Chondrocyte (in vitro differentiated cells): ENCODE data around the gene GNAQ. TPM values are rescaled to one million over a fixed set of nuclear protein-coding genes. Genes with fewer than 3 reads are reported as not detected.

Experiments
- DNase-seq: peaks from one replicate; pipeline ENCODE4 v3.0.0; 2021; ENCODE audit warnings: mixed read lengths, low spot score
- H3K27ac Mint-ChIP-seq: one replicate; pipeline ENCODE4 v1.8.0; 2021; ENCODE audit warnings: mild to moderate bottlenecking, moderate library complexity, mixed read lengths; ENCODE audit not compliant: unreplicated experiment
- H3K27me3 Mint-ChIP-seq: 2 replicates; pipeline ENCODE4 v1.8.0; 2021; ENCODE audit warnings: low read depth, mixed read lengths
- H3K36me3 Mint-ChIP-seq: 2 replicates; pipeline ENCODE4 v1.8.0; 2021; ENCODE audit warnings: low read depth, mixed read lengths
- H3K4me1 Mint-ChIP-seq: 2 replicates; pipeline ENCODE4 v1.8.0; 2021; ENCODE audit warnings: low read depth, mild to moderate bottlenecking, mixed read lengths
- H3K4me3 Mint-ChIP-seq: one replicate; pipeline ENCODE4 v1.8.0; 2021; ENCODE audit warnings: mild to moderate bottlenecking, moderate library complexity, mixed read lengths; ENCODE audit not compliant: unreplicated experiment
- H3K9me3 Mint-ChIP-seq: 2 replicates; pipeline ENCODE4 v1.8.0; 2021; ENCODE audit warnings: low read depth, mixed read lengths
- total RNA-seq: library from RNA; stranded (reverse); gene quantifications from 3 replicates; pipeline ENCODE4 v1.2.1, GENCODE V29; 2021
- TF ChIP-seq, protein P1 (sequence below): fragments of 200-600 bp; sonication (generic); IDR thresholded peaks from 2 replicates; pipeline ENCODE4 v1.5.0; 2021; ENCODE audit warnings: antibody characterized with exemption, mild to moderate bottlenecking, moderate library complexity

Gene GNAQ
- total RNA-seq, 1 donor from 2014 or later, result 87.0 TPM

DNA sequence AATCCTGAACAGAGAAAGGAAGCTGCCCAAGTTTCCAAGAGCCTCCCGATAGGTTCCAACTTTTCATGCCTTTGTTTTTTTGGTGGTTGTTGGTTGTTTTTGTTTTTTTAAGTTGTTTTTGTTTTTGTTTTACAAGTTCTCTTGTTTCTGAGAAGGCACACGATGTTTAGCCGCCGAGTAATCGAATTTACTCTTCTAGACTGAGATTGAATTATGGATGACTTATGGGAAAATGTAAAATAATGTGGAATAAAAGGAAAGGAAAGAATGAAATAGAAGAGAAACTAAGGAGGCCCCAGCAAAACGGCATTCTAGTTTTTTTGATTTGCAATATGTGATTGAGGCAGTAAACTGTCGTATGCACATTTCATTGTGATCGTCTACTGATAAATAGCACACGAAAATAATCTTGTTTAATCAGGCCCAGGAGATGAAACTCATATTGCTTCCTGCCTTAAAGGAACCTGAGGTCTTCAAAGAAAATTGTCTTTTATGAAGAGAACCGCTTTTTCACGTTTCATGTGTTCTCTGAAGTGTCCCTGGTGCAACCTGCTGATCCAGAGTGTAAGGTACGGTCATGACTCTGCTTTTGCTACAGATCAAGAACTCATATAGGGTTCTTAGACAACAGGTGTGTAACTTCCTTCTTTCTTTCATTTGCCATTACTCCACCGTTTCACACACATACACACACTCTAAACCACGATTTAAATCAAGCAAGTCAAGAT, 1.3 kb upstream of the GNAQ start:
- Mint-ChIP-seq H3K27ac (peak overlapping the region; percentile 98), H3K4me1 (peaks cover 40% of the 10 kb centered on the region), H3K4me3 (peak overlapping the region; percentile 90), H3K36me3 (no peaks in the 10 kb centered on the region), H3K27me3 (no peaks in the 10 kb centered on the region), H3K9me3 (no peaks in the 10 kb centered on the region)
- TF ChIP-seq, protein P1, sequence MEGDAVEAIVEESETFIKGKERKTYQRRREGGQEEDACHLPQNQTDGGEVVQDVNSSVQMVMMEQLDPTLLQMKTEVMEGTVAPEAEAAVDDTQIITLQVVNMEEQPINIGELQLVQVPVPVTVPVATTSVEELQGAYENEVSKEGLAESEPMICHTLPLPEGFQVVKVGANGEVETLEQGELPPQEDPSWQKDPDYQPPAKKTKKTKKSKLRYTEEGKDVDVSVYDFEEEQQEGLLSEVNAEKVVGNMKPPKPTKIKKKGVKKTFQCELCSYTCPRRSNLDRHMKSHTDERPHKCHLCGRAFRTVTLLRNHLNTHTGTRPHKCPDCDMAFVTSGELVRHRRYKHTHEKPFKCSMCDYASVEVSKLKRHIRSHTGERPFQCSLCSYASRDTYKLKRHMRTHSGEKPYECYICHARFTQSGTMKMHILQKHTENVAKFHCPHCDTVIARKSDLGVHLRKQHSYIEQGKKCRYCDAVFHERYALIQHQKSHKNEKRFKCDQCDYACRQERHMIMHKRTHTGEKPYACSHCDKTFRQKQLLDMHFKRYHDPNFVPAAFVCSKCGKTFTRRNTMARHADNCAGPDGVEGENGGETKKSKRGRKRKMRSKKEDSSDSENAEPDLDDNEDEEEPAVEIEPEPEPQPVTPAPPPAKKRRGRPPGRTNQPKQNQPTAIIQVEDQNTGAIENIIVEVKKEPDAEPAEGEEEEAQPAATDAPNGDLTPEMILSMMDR, result no peak
- no peak for DNase-seq

GRCh38 chr9:78031893-78032729, 500 bp upstream of the GNAQ start:
- peaks cover 47% of the 10 kb centered on the region for H3K4me1 Mint-ChIP-seq

GRCh38 chr9:78030553-78031443, 813 bp downstream of the GNAQ start:
- H3K27ac Mint-ChIP-seq, result peak overlapping the region; percentile 94
- H3K4me1 Mint-ChIP-seq, result peaks cover 61% of the 10 kb centered on the region
- DNase-seq, result no peak
- no peaks in the 10 kb centered on the region for H3K27me3 Mint-ChIP-seq
- TF ChIP-seq, protein P1, result no peak
- no peaks in the 10 kb centered on the region for H3K9me3 Mint-ChIP-seq
- peak overlapping the region; percentile 93 for H3K4me3 Mint-ChIP-seq
- no peaks in the 10 kb centered on the region for H3K36me3 Mint-ChIP-seq

More at GRCh38 chr9:78031893-78032729, 500 bp upstream of the GNAQ start:
- Mint-ChIP-seq H3K36me3 (no peaks in the 10 kb centered on the region), H3K27ac (peak overlapping the region; percentile 98), H3K27me3 (no peaks in the 10 kb centered on the region), H3K9me3 (no peaks in the 10 kb centered on the region), H3K4me3 (peak overlapping the region; percentile 90)
- TF ChIP-seq, protein P1, result no peak
- peak; percentile 96 for DNase-seq

- Mint-ChIP-seq H3K27me3 (no peaks in the 10 kb centered on the region), H3K9me3 (no peaks in the 10 kb centered on the region), H3K4me3 (peak overlapping the region; percentile 93), H3K4me1 (peaks cover 62% of the 10 kb centered on the region), H3K27ac (peak overlapping the region; percentile 94), H3K36me3 (no peaks in the 10 kb centered on the region)
- TF ChIP-seq, protein P1, result no peak
- DNase-seq, result no peak
Measured at GRCh38 chr9:78030296-78030552, 1.4 kb downstream of the GNAQ start.
